Astrocyte of the cerebellum (primary cell): ENCODE results near the gene UNC13C.

Source experiments
- DNase-seq: peaks from one replicate; pipeline ENCODE4 v3.0.0-alpha.2; 2011; ENCODE audit warnings: low read depth
- H3K4me3 ChIP-seq: 2 replicates; pipeline ENCODE4 v1.5.1; 2011; ENCODE audit warnings: mild to moderate bottlenecking, low read depth, low read length, moderate library complexity
- CTCF ChIP-seq: IDR thresholded peaks from 2 replicates; pipeline ENCODE4 v1.5.1; 2012; ENCODE audit warnings: low read length, low read depth, moderate library complexity, mild to moderate bottlenecking; ENCODE audit errors: missing control alignments
- in situ Hi-C: cut with HindIII; loops from 2 replicates; pipeline ENCODE4 v1.10.0; 2017; ENCODE audit warnings: low sequenced_read_pairs

The UNC13C gene

GRCh38 chr15:54094661-54095060 is 116.4 kb downstream of the UNC13C start:
- in situ Hi-C loops: no loop called here
- TF ChIP-seq CTCF: no peak
- no peak for DNase-seq
- H3K4me3 ChIP-seq: no peak overlapping the region

GRCh38 chr15:54097019-54097418 is 118.8 kb downstream of the UNC13C start:
- in situ Hi-C loops: no loop called here
- no peak overlapping the region for H3K4me3 ChIP-seq
- no peak for DNase-seq
- no peak for TF ChIP-seq CTCF

- DNase-seq: no peak
- in situ Hi-C loops: no loop called here
- no peak for TF ChIP-seq CTCF
- no peak overlapping the region for H3K4me3 ChIP-seq
Observed at GRCh38 chr15:54099010-54099409, 120.8 kb downstream of the UNC13C start.

GRCh38 chr15:54101664-54102270 is 123.5 kb downstream of the UNC13C start:
- DNase-seq: no peak
- H3K4me3 ChIP-seq: no peak overlapping the region
- TF ChIP-seq CTCF: no peak
- in situ Hi-C loops: no loop called here

GRCh38 chr15:54102704-54103103 is 124.5 kb downstream of the UNC13C start:
- in situ Hi-C loops: no loop called here
- no peak overlapping the region for H3K4me3 ChIP-seq
- DNase-seq: no peak
- TF ChIP-seq CTCF: no peak

GRCh38 chr15:54109014-54109413 is 130.8 kb downstream of the UNC13C start:
- in situ Hi-C loops: no loop called here
- DNase-seq: no peak
- TF ChIP-seq CTCF: no peak
- no peak overlapping the region for H3K4me3 ChIP-seq
